H1 (cell line): ENCODE data around the gene DNAH10. TPM values are rescaled to one million over a fixed set of nuclear protein-coding genes. Genes with fewer than 3 reads are reported as not detected.

ENCODE experiments used
- CTCF ChIA-PET: fragments of 300-600 bp; sonication (Branson Sonifier 250); formaldehyde crosslinking; loops from one replicate; lab custom pipeline; 2021; ENCODE audit not compliant: partially characterized antibody; lab: Charles Lee
- POLR2A ChIA-PET: fragments of 300-600 bp; sonication (Branson Sonifier 250); formaldehyde crosslinking; loops from one replicate; lab custom pipeline; 2021; ENCODE audit warnings: inconsistent platforms; ENCODE audit not compliant: partially characterized antibody; lab: Charles Lee
- DNase-seq, 2 experiments: peaks; one replicate each; pipeline versions ENCODE4 v3.0.0 to v3.0.0-alpha.2; 2010 to 2022; ENCODE audit warnings: low spot score in 2 of 2, low read depth in 1 of 2, mixed read lengths in 1 of 2
- FAIRE-seq: peaks from 2 replicates; lab custom pipeline; 2011; peaks lifted over from hg19 to GRCh38; lab: Jason Lieb, UNC
- H2AFZ ChIP-seq: 2 replicates; pipeline ENCODE4 v1.8.1; 2012; ENCODE audit warnings: low read length, inconsistent platforms
- H2AK5ac ChIP-seq: 2 replicates; pipeline ENCODE4 v1.6.1; 2013; ENCODE audit warnings: low read depth, low read length
- H2BK120ac ChIP-seq: replicated peaks from 2 replicates; pipeline ENCODE3; 2013; ENCODE audit warnings: low read depth, low read length, inconsistent platforms
- H2BK12ac ChIP-seq: 2 replicates; pipeline ENCODE4 v1.6.1; 2013; ENCODE audit warnings: low read depth, low read length
- H2BK15ac ChIP-seq: 2 replicates; pipeline ENCODE4 v1.6.1; 2013; ENCODE audit warnings: low read length
- H2BK20ac ChIP-seq: 2 replicates; pipeline ENCODE4 v1.6.1; 2013; ENCODE audit warnings: low read length
- H2BK5ac ChIP-seq: 2 replicates; pipeline ENCODE4 v1.6.1; 2013; ENCODE audit warnings: low read depth, low read length
- H3K14ac ChIP-seq: 2 replicates; pipeline ENCODE4 v1.6.1; 2013; ENCODE audit warnings: inconsistent platforms; ENCODE audit not compliant: insufficient read length
- H3K18ac ChIP-seq: 2 replicates; pipeline ENCODE4 v1.6.1; 2013; ENCODE audit warnings: low read length; ENCODE audit errors: extremely low read depth
- H3K23ac ChIP-seq: 2 replicates; pipeline ENCODE4 v1.6.1; 2013; ENCODE audit warnings: inconsistent platforms; ENCODE audit not compliant: insufficient read length
- H3K23me2 ChIP-seq: 2 replicates; pipeline ENCODE4 v1.6.1; 2013; ENCODE audit warnings: low read depth, low read length
- H3K27ac ChIP-seq: 2 replicates; pipeline ENCODE4 v1.6.1; 2011; ENCODE audit warnings: low read depth, low read length, inconsistent platforms
- H3K27me3 ChIP-seq, 4 experiments: replicated peaks in 1 of 4; 1 replicate in 1 of 4; 2 replicates in 3 of 4; pipeline versions ENCODE4 v1.6.1 to v1.8.1; 2011 to 2013; ENCODE audit warnings: low read length in 3 of 4, mild to moderate bottlenecking in 3 of 4, inconsistent platforms in 2 of 4, mixed read lengths in 2 of 4, moderate library complexity in 1 of 4; ENCODE audit not compliant: control insufficient read depth in 3 of 4, insufficient read depth in 3 of 4; ENCODE audit errors: extremely low read depth in 1 of 4
- H3K36me3 ChIP-seq, 4 experiments: 2 replicates each; pipeline versions ENCODE4 v1.6.1 to v1.8.1; 2011 to 2013; ENCODE audit warnings: mild to moderate bottlenecking in 4 of 4, low read length in 3 of 4, moderate library complexity in 2 of 4, control low read depth in 1 of 4, inconsistent platforms in 1 of 4; ENCODE audit not compliant: insufficient read depth in 4 of 4, control insufficient read depth in 2 of 4
- H3K4ac ChIP-seq: replicated peaks from 2 replicates; pipeline ENCODE3; 2013; ENCODE audit warnings: low read length, low read depth, mixed read lengths, inconsistent platforms; ENCODE audit not compliant: insufficient read length
- H3K4me1 ChIP-seq, 4 experiments: replicated peaks in 1 of 4; 1 replicate in 1 of 4; 2 replicates in 3 of 4; pipeline versions ENCODE4 v1.6.1 to v1.8.1; 2011 to 2013; ENCODE audit warnings: low read length in 3 of 4, inconsistent platforms in 2 of 4, mixed read lengths in 1 of 4; ENCODE audit not compliant: insufficient read depth in 4 of 4, control insufficient read depth in 3 of 4
- H3K4me2 ChIP-seq, 2 experiments: 2 replicates each; pipeline versions ENCODE4 v1.6.1 to v1.8.1; 2011 to 2013; ENCODE audit warnings: low read depth in 2 of 2, low read length in 2 of 2, control low read depth in 1 of 2, inconsistent platforms in 1 of 2, mild to moderate bottlenecking in 1 of 2; ENCODE audit not compliant: insufficient read depth in 1 of 2
- H3K4me3 ChIP-seq, 4 experiments: fragments of 200-600, 300-600 bp in 1 of 4; sonication (generic), shearing (Covaris generic), sonication (Bioruptor Twin) in 1 of 4; 2 replicates each; pipeline versions ENCODE4 v1.5.1 to v1.8.1; 2011 to 2016; ENCODE audit warnings: low read length in 4 of 4, low read depth in 3 of 4, control low read depth in 2 of 4, inconsistent platforms in 2 of 4, mild to moderate bottlenecking in 2 of 4, mixed read lengths in 1 of 4, moderate library complexity in 1 of 4; ENCODE audit not compliant: insufficient read depth in 2 of 4; ENCODE audit errors: extremely low read depth in 1 of 4
- H3K56ac ChIP-seq: replicated peaks from 2 replicates; pipeline ENCODE3; 2013; ENCODE audit warnings: low read depth, mild to moderate bottlenecking, mixed read lengths, low read length, inconsistent platforms; ENCODE audit not compliant: insufficient read length
- H3K79me1 ChIP-seq: 2 replicates; pipeline ENCODE4 v1.6.1; 2013; ENCODE audit warnings: low read depth, low read length, control low read depth
- H3K79me2 ChIP-seq, 2 experiments: 2 replicates each; pipeline versions ENCODE4 v1.6.1 to v1.8.1; 2012 to 2013; ENCODE audit warnings: low read length in 2 of 2, mild to moderate bottlenecking in 2 of 2, inconsistent platforms in 1 of 2; ENCODE audit not compliant: insufficient read depth in 2 of 2, control insufficient read depth in 1 of 2
- H3K9ac ChIP-seq, 4 experiments: replicated peaks in 1 of 4; 1 replicate in 1 of 4; 2 replicates in 3 of 4; pipeline versions ENCODE4 v1.6.1 to v1.8.1; 2011 to 2013; ENCODE audit warnings: low read depth in 3 of 4, low read length in 3 of 4, control low read depth in 2 of 4, mild to moderate bottlenecking in 2 of 4, moderate library complexity in 2 of 4, inconsistent platforms in 1 of 4; ENCODE audit errors: extremely low read depth in 1 of 4
- H3K9me3 ChIP-seq, 2 experiments: 2 replicates each; pipeline versions ENCODE4 v1.6.1 to v1.8.1; 2012 to 2013; ENCODE audit warnings: mild to moderate bottlenecking in 2 of 2, moderate library complexity in 2 of 2, control low read depth in 1 of 2, inconsistent platforms in 1 of 2, low read depth in 1 of 2, low read length in 1 of 2, mixed read lengths in 1 of 2; ENCODE audit not compliant: insufficient read depth in 2 of 2
- H4K20me1 ChIP-seq, 2 experiments: replicated peaks in 1 of 2; 2 replicates each; pipeline versions ENCODE3 to v1.8.1; 2011 to 2013; ENCODE audit warnings: inconsistent platforms in 2 of 2, low read length in 2 of 2, mild to moderate bottlenecking in 1 of 2; ENCODE audit not compliant: insufficient read depth in 2 of 2, control insufficient read depth in 1 of 2
- H4K5ac ChIP-seq: 2 replicates; pipeline ENCODE4 v1.6.1; 2013; ENCODE audit warnings: low read length, low read depth, mixed read lengths, inconsistent platforms; ENCODE audit not compliant: insufficient read length
- H4K8ac ChIP-seq: 2 replicates; pipeline ENCODE4 v1.8.0; 2013; ENCODE audit warnings: mild to moderate bottlenecking, moderate library complexity, low read length, inconsistent platforms; ENCODE audit not compliant: insufficient read depth; ENCODE audit errors: extremely low read depth
- H4K91ac ChIP-seq: replicated peaks from 2 replicates; pipeline ENCODE3; 2013; ENCODE audit warnings: low read length, mixed read lengths, inconsistent platforms; ENCODE audit not compliant: insufficient read length
- E2F6 ChIP-seq: IDR thresholded peaks from 2 replicates; pipeline ENCODE4 v1.6.1; 2012; ENCODE audit warnings: inconsistent platforms
- EZH2 ChIP-seq: fragments of 200-600 bp; sonication (generic); IDR thresholded peaks from 2 replicates; pipeline ENCODE4 v1.7.1; 2012; ENCODE audit warnings: low read depth, mild to moderate bottlenecking, moderate library complexity, low read length, inconsistent platforms; ENCODE audit not compliant: severe bottlenecking
- JUN ChIP-seq: IDR thresholded peaks from 2 replicates; pipeline ENCODE4 v1.6.1; 2011; ENCODE audit warnings: low read depth, mild to moderate bottlenecking, improper control_type of control experiment, low read length
- JUND ChIP-seq: IDR thresholded peaks from 2 replicates; pipeline ENCODE4 v1.6.1; 2011; ENCODE audit warnings: mild to moderate bottlenecking, improper control_type of control experiment, low read length
- NRF1 ChIP-seq: IDR thresholded peaks from 2 replicates; pipeline ENCODE4 v1.6.1; 2011; ENCODE audit warnings: mild to moderate bottlenecking, low read depth, low read length, improper control_type of control experiment
- POLR2A ChIP-seq, 2 experiments: IDR thresholded peaks; 1 replicate in 1 of 2; 2 replicates in 1 of 2; pipeline ENCODE4 v1.6.1; 2011; ENCODE audit warnings: low read depth in 2 of 2, low read length in 2 of 2, mild to moderate bottlenecking in 2 of 2; ENCODE audit errors: control extremely low read depth in 1 of 2
- POU5F1 ChIP-seq: IDR thresholded peaks from 2 replicates; pipeline ENCODE4 v1.6.1; 2011; ENCODE audit warnings: low read depth, mild to moderate bottlenecking, low read length, moderate library complexity
- SIRT6 ChIP-seq: IDR thresholded peaks from one replicate; pipeline ENCODE4 v1.7.1; 2012; ENCODE audit warnings: low read length, inconsistent platforms
- SIX5 ChIP-seq: IDR thresholded peaks from 2 replicates; pipeline ENCODE4 v1.6.1; 2011; ENCODE audit warnings: mild to moderate bottlenecking, low read depth, low read length
- TAF1 ChIP-seq: IDR thresholded peaks from 2 replicates; pipeline ENCODE4 v1.6.1; 2011; ENCODE audit warnings: mild to moderate bottlenecking, low read depth, low read length
- TCF12 ChIP-seq: IDR thresholded peaks from 2 replicates; pipeline ENCODE4 v1.6.1; 2011; ENCODE audit warnings: low read depth, mild to moderate bottlenecking, low read length
- YY1 ChIP-seq: IDR thresholded peaks from 2 replicates; pipeline ENCODE4 v1.6.1; 2011; ENCODE audit warnings: low read depth, mild to moderate bottlenecking, low read length
- WGBS, 2 experiments: shearing (Covaris generic) in 1 of 2; methylation state at CpG; one replicate each; pipeline versions ENCODE4 v1.1.6 to v1.1.7; 2013 to 2015; ENCODE audit warnings: low lambda C conversion rate in 2 of 2, mixed read lengths in 2 of 2, inconsistent platforms in 1 of 2, low coverage in 1 of 2, missing lambda C conversion rate in 1 of 2; ENCODE audit not compliant: insufficient replicate concordance in 2 of 2, insufficient coverage in 1 of 2, insufficient read length in 1 of 2; ENCODE audit errors: extremely low coverage in 1 of 2, missing lambda C conversion rate in 1 of 2; 5-methylcytosine and 5-hydroxymethylcytosine counted together
- polyA plus RNA-seq, 7 experiments: library from polyadenylated mRNA; depleted of rRNA in 3 of 7; stranded (reverse) in 5 of 7; unstranded in 2 of 7; fragments of >200 nt in 5 of 7; fragments of 200-250 nt in 2 of 7; gene quantifications; 1 replicate in 5 of 7; 2 replicates in 1 of 7; 4 replicates in 1 of 7; pipeline versions ENCODE4 v1.2.1 to v1.2.3, GENCODE V29; 2011 to 2013; ENCODE audit warnings: missing spikeins in 2 of 7, mixed read lengths in 2 of 7
- total RNA-seq: library from RNA; stranded (reverse); fragmentation: NEBNext Ultra II Directional; extraction: Animal tissue kit (Norgen Biotek cat#: 25700); gene quantifications from 2 replicates; pipeline ENCODE4 v1.2.1, GENCODE V29; 2021

DNAH10 gene
- total and polyA plus RNA-seq, 2 of the 8 experiments (the other 6 are each of a cell fraction or from before 2014, with no cell fraction given): 0.02 to 0.24 TPM

- no peak overlapping the region for H3K27ac ChIP-seq
- H4K8ac ChIP-seq: no peak overlapping the region
- no peak overlapping the region for H2AK5ac ChIP-seq
- H3K14ac ChIP-seq: no peak overlapping the region
- DNase-seq (no peak), FAIRE-seq (no peak)
- TF ChIP-seq EZH2 (no peak), TCF12 (no peak), SIRT6 (no peak), POU5F1 (no peak), POLR2A (IDR thresholded peaks at IDR 0.05; ENCODE audit: control extremely low read depth in 1 of 2, low read depth in 2 of 2, low read length in 2 of 2) (no peak), JUN (no peak), E2F6 (no peak), YY1 (no peak), TAF1 (no peak), JUND (no peak), SIX5 (no peak), NRF1 (no peak)
- H2BK20ac ChIP-seq: no peak overlapping the region
- H3K4ac ChIP-seq: no peak overlapping the region
- H3K79me1 ChIP-seq: no peaks in the 10 kb centered on the region
- no peaks in the 10 kb centered on the region for H3K9me3 ChIP-seq
- CTCF ChIA-PET: interaction anchor here (0.5 to 0.7 kb wide), 2 partner anchors 434 to 1118 kb away, joined by 3 to 5 read pairs; no protein-coding TSS in a partner anchor
- no peak overlapping the region for H2BK5ac ChIP-seq
- no peaks in the 10 kb centered on the region; a peak in 1 of 7 replicates for H3K27me3 ChIP-seq
- no peak overlapping the region for H3K56ac ChIP-seq
- POLR2A ChIA-PET: no interaction called here
- H3K36me3 ChIP-seq: no peaks in the 10 kb centered on the region
- WGBS, 2 experiments: 65% methylated on average over 8 of the region's 9 CpGs; no CpG with 5 or more reads in 1 of the 2 experiments
- no peak overlapping the region for H4K91ac ChIP-seq
- H3K4me3 ChIP-seq: no peak overlapping the region
- H3K4me1 ChIP-seq: no peaks in the 10 kb centered on the region
- no peak overlapping the region for H2BK12ac ChIP-seq
- H3K23ac ChIP-seq: no peak overlapping the region
- no peak overlapping the region for H2BK15ac ChIP-seq
- H3K23me2 ChIP-seq: no peaks in the 10 kb centered on the region
- no peaks in the 10 kb centered on the region for H4K20me1 ChIP-seq
- H3K18ac ChIP-seq: no peak overlapping the region
- H4K5ac ChIP-seq: no peak overlapping the region
- no peak overlapping the region for H2BK120ac ChIP-seq
- no peaks in the 10 kb centered on the region for H3K79me2 ChIP-seq
- H2AFZ ChIP-seq: no peak overlapping the region
- no peak overlapping the region for H3K9ac ChIP-seq
- no peak overlapping the region for H3K4me2 ChIP-seq
Measured at GRCh38 chr12:123788541-123788940, 26.4 kb downstream of the DNAH10 start.
